Liver (tissue), 9 donors: ENCODE measurements around the gene DTNB. TPM values are rescaled to one million over a fixed set of nuclear protein-coding genes. Genes with fewer than 3 reads are reported as not detected.

Experiments
- DNase-seq: peaks from one replicate; pipeline ENCODE4 v3.0.0-alpha.2; 2017; ENCODE audit warnings: low spot score
- H3K27ac ChIP-seq, 2 donors: one replicate each; pipeline ENCODE4 v1.7.0; 2013; ENCODE audit warnings: inconsistent platforms in 2 of 2, low read length in 2 of 2, control low read depth in 1 of 2, low read depth in 1 of 2, mild to moderate bottlenecking in 1 of 2
- H3K27me3 ChIP-seq, 4 donors: one replicate each; pipeline versions ENCODE4 v1.6.1 to v1.7.0; 2013; ENCODE audit warnings: low read length in 3 of 4, inconsistent platforms in 1 of 4, mild to moderate bottlenecking in 1 of 4, moderate library complexity in 1 of 4; ENCODE audit not compliant: control insufficient read depth in 4 of 4, insufficient read depth in 4 of 4
- H3K36me3 ChIP-seq, 4 donors: one replicate each; pipeline versions ENCODE4 v1.6.1 to v1.7.0; 2013; ENCODE audit warnings: low read length in 3 of 4, mild to moderate bottlenecking in 3 of 4, low read depth in 1 of 4, moderate library complexity in 1 of 4; ENCODE audit not compliant: control insufficient read depth in 4 of 4, insufficient read depth in 3 of 4
- H3K4me1 ChIP-seq, 4 donors: one replicate each; pipeline versions ENCODE4 v1.6.1 to v1.7.0; 2013; ENCODE audit warnings: low read length in 3 of 4, mild to moderate bottlenecking in 3 of 4, moderate library complexity in 1 of 4; ENCODE audit not compliant: control insufficient read depth in 4 of 4, insufficient read depth in 4 of 4
- H3K4me3 ChIP-seq, 3 donors: one replicate each; pipeline versions ENCODE4 v1.6.1 to v1.7.0; 2013; ENCODE audit warnings: low read length in 3 of 3, control low read depth in 1 of 3, low read depth in 1 of 3, mild to moderate bottlenecking in 1 of 3
- H3K9ac ChIP-seq, 2 donors: one replicate each; pipeline ENCODE4 v1.7.0; 2013; ENCODE audit warnings: low read length in 2 of 2, mild to moderate bottlenecking in 2 of 2, moderate library complexity in 2 of 2, control low read depth in 1 of 2, low read depth in 1 of 2
- H3K9me3 ChIP-seq, 4 donors: one replicate each; pipeline versions ENCODE4 v1.6.1 to v1.7.0; 2013; ENCODE audit warnings: low read length in 3 of 4; ENCODE audit not compliant: control insufficient read depth in 4 of 4
- FOXA2 ChIP-seq: IDR thresholded peaks from 2 replicates; pipeline ENCODE4 v1.6.1; 2016; ENCODE audit warnings: antibody characterized with exemption
- HNF4A ChIP-seq, 2 donors: conservative IDR thresholded peaks; 2 replicates each; pipeline ENCODE4 v1.6.1; 2016; ENCODE audit warnings: antibody characterized with exemption in 2 of 2, mild to moderate bottlenecking in 2 of 2
- HNF4G ChIP-seq: IDR thresholded peaks from 2 replicates; pipeline ENCODE4 v1.6.1; 2016; ENCODE audit warnings: antibody characterized with exemption
- JUND ChIP-seq, 2 donors: IDR thresholded peaks; 2 replicates each; pipeline ENCODE4 v1.6.1; 2016; ENCODE audit warnings: antibody characterized with exemption in 2 of 2
- NR2F2 ChIP-seq: IDR thresholded peaks from 2 replicates; pipeline ENCODE4 v1.6.1; 2016; ENCODE audit warnings: antibody characterized with exemption
- RAD21 ChIP-seq, 2 donors: IDR thresholded peaks; 2 replicates each; pipeline ENCODE4 v1.6.1; 2016; ENCODE audit warnings: antibody characterized with exemption in 2 of 2, mild to moderate bottlenecking in 2 of 2
- REST ChIP-seq: IDR thresholded peaks from 2 replicates; pipeline ENCODE4 v1.6.1; 2016; ENCODE audit warnings: antibody characterized with exemption, mild to moderate bottlenecking
- RXRA ChIP-seq, 2 donors: IDR thresholded peaks; 2 replicates each; pipeline ENCODE4 v1.6.1; 2017 to 2018; ENCODE audit warnings: antibody characterized with exemption in 2 of 2, mild to moderate bottlenecking in 1 of 2
- SP1 ChIP-seq: IDR thresholded peaks from 2 replicates; pipeline ENCODE4 v1.6.1; 2018; ENCODE audit warnings: antibody characterized with exemption, mild to moderate bottlenecking
- TAF1 ChIP-seq: conservative IDR thresholded peaks from 2 replicates; pipeline ENCODE4 v1.6.1; 2016; ENCODE audit warnings: antibody characterized with exemption, mild to moderate bottlenecking
- YY1 ChIP-seq: IDR thresholded peaks from 2 replicates; pipeline ENCODE4 v1.6.1; 2016; ENCODE audit warnings: antibody characterized with exemption, mild to moderate bottlenecking
- WGBS: extraction: QIAGEN DNeasy Blood & Tissue Kit; methylation state at CpG from one replicate; pipeline ENCODE4 v1.1.7; 2013; 5-methylcytosine and 5-hydroxymethylcytosine counted together
- polyA plus RNA-seq, 2 donors: library from polyadenylated mRNA; stranded (reverse) in 1 of 2; unstranded in 1 of 2; fragments of 200-250 nt in 1 of 2; fragments of >200 nt in 1 of 2; fragmentation: Nextera tagmentation in 1 of 2; extraction: Ambion mirVana in 1 of 2; gene quantifications; one replicate each; pipeline versions ENCODE4 v1.2.1 to v1.2.3, GENCODE V29; 2013 to 2015
- total RNA-seq, 2 donors: library from RNA; depleted of rRNA; stranded (reverse); fragments of >200 nt; gene quantifications; one replicate each; pipeline ENCODE4 v1.2.3, GENCODE V29; 2014
- TF ChIP-seq, protein P1 (sequence below): fragments of 150-350 bp; IDR thresholded peaks from 2 replicates; pipeline ENCODE4 v1.5.1; 2017; ENCODE audit warnings: improper control_type of control experiment, low read depth, low read length; ENCODE audit not compliant: missing input control
- TF ChIP-seq, protein P2 (sequence below): IDR thresholded peaks from 2 replicates; pipeline ENCODE4 v1.6.1; 2016; ENCODE audit warnings: antibody characterized with exemption
- donor health status: healthy.
- donor health status: healthy.
- donor health status: healthy.
- donor health status: healthy.
- donor health status: healthy.

DTNB gene
- total and polyA plus RNA-seq, 4 donors = 3.3 to 10.5 (median 6.4) TPM

DNA sequence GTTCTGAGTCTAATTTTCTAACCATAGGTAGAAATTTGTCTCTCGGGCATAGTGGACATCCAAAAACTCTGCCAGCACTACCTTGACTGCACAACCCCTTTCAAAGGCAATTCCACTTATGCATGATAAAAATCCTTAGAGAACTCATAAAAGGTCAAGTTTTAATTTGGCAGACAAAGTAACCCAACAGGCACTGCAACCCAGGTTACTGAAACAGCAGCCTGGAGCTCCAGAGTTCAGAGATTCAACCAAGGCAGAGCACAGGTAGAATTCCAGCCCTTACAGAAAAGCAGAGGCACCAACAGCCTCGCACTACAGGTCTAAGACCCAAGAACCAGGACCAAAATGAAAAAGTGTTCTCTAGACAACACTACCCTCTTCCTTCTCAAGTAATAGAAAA, 1.8 kb downstream of the DTNB start:
- Histone ChIP-seq H3K27ac (no peak overlapping the region), H3K27me3 (no peaks in the 10 kb centered on the region), H3K9me3 (no peaks in the 10 kb centered on the region), H3K36me3 (no peaks in the 10 kb centered on the region), H3K4me1 (peaks cover 3 to 20% (median 8%) of the 10 kb centered on the region in 4 donors), H3K9ac (no peak overlapping the region), H3K4me3 (no peak overlapping the region)
- DNase-seq = no peak
- WGBS = over 99% methylated on average over 2 of the region's 2 CpGs
- TF ChIP-seq RAD21 (IDR thresholded peaks at IDR 0.05) = no peak
- no peak for TF ChIP-seq RXRA (IDR thresholded peaks at IDR 0.05)
- TF ChIP-seq JUND (IDR thresholded peaks at IDR 0.05) = no peak
- no peak for TF ChIP-seq HNF4A (conservative IDR thresholded peaks at IDR 0.05)
- no peak for TF ChIP-seq SP1
- no peak for TF ChIP-seq YY1
- no peak for TF ChIP-seq FOXA2
- no peak for TF ChIP-seq REST
- TF ChIP-seq NR2F2 = no peak
- TF ChIP-seq TAF1 = no peak
- no peak for TF ChIP-seq HNF4G

DNA sequence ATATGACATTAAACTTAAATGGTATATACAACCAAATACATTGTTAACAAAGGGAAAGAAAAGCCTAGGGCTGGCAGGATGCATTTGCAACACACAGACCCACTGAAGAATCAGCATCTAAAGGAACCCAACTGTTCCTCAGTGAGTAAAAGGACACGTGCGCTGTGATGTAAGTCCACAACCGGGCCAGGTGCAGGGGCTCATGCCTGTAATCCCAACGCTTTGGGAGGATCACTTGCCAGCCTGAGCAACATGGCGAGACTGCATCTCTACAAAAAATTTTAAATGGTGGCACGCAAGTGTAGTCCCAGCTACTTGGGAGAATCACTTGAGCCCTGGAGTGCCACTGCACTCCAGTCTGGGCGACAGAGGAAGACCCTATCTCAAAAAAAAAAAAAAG, 3.9 kb downstream of the DTNB start:
- peaks cover 3 to 20% (median 8%) of the 10 kb centered on the region in 4 donors for H3K4me1 ChIP-seq
- no peaks in the 10 kb centered on the region for H3K27me3 ChIP-seq
- DNase-seq = no peak
- no peak overlapping the region for H3K27ac ChIP-seq
- H3K9me3 ChIP-seq = no peaks in the 10 kb centered on the region
- TF ChIP-seq, protein P1, sequence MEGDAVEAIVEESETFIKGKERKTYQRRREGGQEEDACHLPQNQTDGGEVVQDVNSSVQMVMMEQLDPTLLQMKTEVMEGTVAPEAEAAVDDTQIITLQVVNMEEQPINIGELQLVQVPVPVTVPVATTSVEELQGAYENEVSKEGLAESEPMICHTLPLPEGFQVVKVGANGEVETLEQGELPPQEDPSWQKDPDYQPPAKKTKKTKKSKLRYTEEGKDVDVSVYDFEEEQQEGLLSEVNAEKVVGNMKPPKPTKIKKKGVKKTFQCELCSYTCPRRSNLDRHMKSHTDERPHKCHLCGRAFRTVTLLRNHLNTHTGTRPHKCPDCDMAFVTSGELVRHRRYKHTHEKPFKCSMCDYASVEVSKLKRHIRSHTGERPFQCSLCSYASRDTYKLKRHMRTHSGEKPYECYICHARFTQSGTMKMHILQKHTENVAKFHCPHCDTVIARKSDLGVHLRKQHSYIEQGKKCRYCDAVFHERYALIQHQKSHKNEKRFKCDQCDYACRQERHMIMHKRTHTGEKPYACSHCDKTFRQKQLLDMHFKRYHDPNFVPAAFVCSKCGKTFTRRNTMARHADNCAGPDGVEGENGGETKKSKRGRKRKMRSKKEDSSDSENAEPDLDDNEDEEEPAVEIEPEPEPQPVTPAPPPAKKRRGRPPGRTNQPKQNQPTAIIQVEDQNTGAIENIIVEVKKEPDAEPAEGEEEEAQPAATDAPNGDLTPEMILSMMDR = no peak
- TF ChIP-seq, protein P2, sequence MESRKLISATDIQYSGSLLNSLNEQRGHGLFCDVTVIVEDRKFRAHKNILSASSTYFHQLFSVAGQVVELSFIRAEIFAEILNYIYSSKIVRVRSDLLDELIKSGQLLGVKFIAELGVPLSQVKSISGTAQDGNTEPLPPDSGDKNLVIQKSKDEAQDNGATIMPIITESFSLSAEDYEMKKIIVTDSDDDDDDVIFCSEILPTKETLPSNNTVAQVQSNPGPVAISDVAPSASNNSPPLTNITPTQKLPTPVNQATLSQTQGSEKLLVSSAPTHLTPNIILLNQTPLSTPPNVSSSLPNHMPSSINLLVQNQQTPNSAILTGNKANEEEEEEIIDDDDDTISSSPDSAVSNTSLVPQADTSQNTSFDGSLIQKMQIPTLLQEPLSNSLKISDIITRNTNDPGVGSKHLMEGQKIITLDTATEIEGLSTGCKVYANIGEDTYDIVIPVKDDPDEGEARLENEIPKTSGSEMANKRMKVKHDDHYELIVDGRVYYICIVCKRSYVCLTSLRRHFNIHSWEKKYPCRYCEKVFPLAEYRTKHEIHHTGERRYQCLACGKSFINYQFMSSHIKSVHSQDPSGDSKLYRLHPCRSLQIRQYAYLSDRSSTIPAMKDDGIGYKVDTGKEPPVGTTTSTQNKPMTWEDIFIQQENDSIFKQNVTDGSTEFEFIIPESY = no peak
- 96% methylated on average over 7 of the region's 7 CpGs for WGBS
- H3K36me3 ChIP-seq = no peaks in the 10 kb centered on the region
- H3K4me3 ChIP-seq = no peak overlapping the region
- H3K9ac ChIP-seq = no peak overlapping the region
